ENCODE results near the gene NTN5.

DNA sequence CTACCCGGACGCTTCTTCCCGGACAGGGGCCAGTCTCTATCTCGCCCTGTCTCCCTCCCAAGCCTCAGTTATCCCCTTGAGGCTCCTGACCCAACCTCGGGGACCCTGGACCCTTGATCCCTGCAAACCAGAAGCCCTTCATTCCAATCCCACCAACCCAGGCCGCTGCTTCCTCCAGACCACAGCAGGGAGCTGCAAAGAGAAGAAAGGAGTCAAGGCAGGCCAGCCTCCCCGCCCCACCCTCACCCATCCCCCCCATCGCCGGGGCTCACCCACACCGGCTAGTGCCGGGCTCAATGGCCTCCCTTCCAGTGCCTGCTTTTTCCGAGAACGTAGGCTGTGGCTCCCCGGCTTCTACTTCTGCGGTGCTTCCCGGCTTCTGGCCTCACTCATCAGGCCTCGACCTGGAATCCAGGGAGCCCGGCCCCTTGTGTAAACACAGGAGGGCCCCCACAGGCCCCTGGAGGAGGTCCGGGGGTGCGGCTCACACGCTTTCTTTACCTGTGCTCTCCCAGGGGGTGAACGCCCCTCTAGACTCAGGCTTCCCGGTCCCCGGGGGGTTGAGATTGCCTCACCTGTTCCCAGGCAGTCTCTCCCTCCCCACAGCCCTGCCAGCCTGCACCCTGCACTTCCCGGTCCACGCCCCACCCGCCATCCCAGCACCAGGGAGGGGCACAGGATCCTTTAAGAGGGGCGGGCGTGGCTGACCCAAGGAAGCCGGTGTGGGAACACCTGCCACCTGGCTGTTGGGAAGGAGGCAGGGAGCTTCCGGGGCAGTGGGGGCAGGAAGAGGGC lies 58.2 kb downstream of the NTN5 start, which contains the start of gene FAM83E:
- TF ChIP-seq, protein P1, sequence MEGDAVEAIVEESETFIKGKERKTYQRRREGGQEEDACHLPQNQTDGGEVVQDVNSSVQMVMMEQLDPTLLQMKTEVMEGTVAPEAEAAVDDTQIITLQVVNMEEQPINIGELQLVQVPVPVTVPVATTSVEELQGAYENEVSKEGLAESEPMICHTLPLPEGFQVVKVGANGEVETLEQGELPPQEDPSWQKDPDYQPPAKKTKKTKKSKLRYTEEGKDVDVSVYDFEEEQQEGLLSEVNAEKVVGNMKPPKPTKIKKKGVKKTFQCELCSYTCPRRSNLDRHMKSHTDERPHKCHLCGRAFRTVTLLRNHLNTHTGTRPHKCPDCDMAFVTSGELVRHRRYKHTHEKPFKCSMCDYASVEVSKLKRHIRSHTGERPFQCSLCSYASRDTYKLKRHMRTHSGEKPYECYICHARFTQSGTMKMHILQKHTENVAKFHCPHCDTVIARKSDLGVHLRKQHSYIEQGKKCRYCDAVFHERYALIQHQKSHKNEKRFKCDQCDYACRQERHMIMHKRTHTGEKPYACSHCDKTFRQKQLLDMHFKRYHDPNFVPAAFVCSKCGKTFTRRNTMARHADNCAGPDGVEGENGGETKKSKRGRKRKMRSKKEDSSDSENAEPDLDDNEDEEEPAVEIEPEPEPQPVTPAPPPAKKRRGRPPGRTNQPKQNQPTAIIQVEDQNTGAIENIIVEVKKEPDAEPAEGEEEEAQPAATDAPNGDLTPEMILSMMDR (IDR thresholded peaks at IDR 0.05), result no peak
- no peak for TF ChIP-seq POLR2A (IDR thresholded peaks at IDR 0.05)
